Epithelial cell of umbilical artery (primary cell): ENCODE data around the gene PTCD2. TPM values are rescaled to one million over a fixed set of nuclear protein-coding genes. Genes with fewer than 3 reads are reported as not detected.

ENCODE experiments used
- total RNA-seq: library from RNA; depleted of rRNA; stranded (reverse); fragments of >200 nt; gene quantifications from 2 replicates; pipeline ENCODE4 v1.2.3, GENCODE V29; 2014

The PTCD2 gene, protein sequence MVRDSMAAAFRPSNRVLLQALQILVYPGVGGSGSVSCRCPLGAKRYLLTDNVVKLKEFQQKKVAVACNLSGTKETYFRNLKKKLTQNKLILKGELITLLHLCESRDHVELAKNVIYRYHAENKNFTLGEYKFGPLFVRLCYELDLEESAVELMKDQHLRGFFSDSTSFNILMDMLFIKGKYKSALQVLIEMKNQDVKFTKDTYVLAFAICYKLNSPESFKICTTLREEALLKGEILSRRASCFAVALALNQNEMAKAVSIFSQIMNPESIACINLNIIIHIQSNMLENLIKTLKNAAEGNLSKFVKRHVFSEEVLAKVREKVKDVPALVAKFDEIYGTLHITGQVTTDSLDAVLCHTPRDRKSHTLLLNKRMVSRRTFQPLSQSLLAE
- 4.2 and 12.5 TPM in 2 replicates for total RNA-seq

GRCh38 chr5:72319976-72320752, at the start of gene PTCD2, which contains the start of gene MRPS27:
Gene PTCD2, plus strand, starts transcription at chr5:72320373. Its CDS starts 10 bp downstream, at chr5:72320383.
Gene MRPS27, minus strand, starts transcription at chr5:72320240. Its CDS starts 19 bp downstream, at chr5:72320221.

Other genes with a start within 250 kb of the PTCD2 start
- 50.8 and 226 TPM in 2 replicates for gene MAP1B, start 212.9 kb upstream of the PTCD2 start, total RNA-seq
- gene MRPS27, start 133 bp upstream of the PTCD2 start, total RNA-seq = 87.7 and 90.7 TPM in 2 replicates
- gene ZNF366, start 187.0 kb downstream of the PTCD2 start, total RNA-seq = 0.97 and 2.6 TPM in 2 replicates